ELR (cell line): ENCODE results near the gene PLEKHG3.

ENCODE experiments used
- DNase-seq: peaks from one replicate; pipeline ENCODE4 v3.0.0-alpha.2; 2015; ENCODE audit warnings: low read depth

The PLEKHG3 gene

DNA sequence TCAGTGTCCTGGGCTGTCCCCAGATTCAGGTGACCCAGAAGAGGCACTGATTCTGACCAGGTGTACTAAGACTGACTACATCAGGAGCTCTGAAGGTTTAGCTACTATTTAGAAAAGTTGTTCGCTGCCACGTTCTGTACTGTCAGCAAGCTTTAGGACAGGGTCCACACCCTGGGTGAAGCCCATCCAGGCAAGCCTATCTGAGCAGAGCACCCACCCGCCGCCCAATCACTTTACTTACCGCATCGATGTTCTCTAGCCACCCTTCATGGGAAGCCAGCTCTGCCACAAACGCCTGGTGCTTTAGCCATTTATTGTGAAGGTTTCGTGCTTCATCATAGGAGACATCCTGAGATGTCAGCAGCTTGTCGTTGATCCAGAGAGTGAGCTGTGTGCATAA lies 79.8 kb downstream of the PLEKHG3 start:
- DNase-seq: no peak

- DNase-seq: no peak
These were observed 82.3 kb downstream of the PLEKHG3 start for GRCh38 chr14:64786296-64787149.

DNA sequence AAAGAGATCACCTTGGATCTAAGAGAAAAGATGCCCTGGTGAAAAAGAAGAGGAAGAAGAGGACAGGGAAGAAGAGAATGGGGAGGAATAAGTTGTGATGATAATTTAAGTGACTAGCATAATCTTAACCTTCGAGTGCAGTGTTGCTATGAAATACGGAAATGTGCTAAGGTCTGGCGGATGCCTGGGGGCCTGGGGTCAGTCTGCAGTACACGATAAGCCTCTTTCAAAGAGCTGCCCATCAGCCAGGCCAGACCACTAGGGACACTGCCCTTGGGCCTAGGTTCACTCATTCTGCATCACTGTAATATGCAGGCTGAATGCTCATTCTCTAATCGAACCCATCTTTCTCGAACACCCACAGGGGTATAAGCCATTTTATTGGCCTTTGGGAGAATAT lies 83.4 kb downstream of the PLEKHG3 start:
- no peak for DNase-seq

- DNase-seq: peak; percentile 92
These were observed 84.5 kb downstream of the PLEKHG3 start for GRCh38 chr14:64788706-64789105.

DNA sequence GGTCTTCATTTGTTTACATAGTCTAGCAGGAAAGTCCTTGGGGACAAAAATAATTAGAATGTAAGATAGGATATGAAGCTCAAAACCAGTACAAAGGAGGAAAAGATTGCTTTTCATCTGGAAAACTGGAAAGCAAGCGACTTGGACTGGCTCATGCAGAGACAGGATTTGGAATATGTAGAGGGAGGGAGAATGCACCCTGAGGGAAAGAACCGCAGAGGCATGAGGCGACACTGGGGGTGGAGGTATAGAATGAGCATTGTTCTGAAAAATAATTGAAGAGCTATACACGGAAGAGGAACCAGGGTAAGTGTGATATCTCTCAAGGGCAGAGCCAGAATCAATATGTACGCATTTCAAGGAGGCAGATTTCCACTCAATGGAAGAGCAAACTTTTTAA lies 85.5 kb downstream of the PLEKHG3 start:
- DNase-seq: no peak

- no peak for DNase-seq
These were observed 86.3 kb downstream of the PLEKHG3 start for GRCh38 chr14:64790478-64790877.

DNA sequence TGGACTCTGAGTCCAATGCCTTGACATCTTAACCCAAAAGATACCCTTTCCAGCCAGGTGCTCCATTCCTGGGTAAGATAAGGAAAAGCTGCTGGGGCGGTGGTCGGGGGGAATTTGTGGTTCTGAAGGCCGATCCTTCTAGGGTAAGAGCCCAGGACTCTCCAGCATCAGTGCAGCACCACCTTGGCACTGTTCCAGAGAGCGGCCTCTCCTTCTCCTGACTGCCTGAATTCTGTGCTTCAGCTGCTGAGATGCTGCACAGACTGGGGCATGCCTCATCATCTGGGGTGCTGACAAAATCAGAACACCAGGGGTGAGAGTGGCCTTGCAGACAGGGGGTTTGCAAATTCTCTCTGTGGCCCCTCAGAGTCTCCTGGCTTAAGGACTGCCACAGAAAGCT lies 88.0 kb downstream of the PLEKHG3 start:
- no peak for DNase-seq

DNA sequence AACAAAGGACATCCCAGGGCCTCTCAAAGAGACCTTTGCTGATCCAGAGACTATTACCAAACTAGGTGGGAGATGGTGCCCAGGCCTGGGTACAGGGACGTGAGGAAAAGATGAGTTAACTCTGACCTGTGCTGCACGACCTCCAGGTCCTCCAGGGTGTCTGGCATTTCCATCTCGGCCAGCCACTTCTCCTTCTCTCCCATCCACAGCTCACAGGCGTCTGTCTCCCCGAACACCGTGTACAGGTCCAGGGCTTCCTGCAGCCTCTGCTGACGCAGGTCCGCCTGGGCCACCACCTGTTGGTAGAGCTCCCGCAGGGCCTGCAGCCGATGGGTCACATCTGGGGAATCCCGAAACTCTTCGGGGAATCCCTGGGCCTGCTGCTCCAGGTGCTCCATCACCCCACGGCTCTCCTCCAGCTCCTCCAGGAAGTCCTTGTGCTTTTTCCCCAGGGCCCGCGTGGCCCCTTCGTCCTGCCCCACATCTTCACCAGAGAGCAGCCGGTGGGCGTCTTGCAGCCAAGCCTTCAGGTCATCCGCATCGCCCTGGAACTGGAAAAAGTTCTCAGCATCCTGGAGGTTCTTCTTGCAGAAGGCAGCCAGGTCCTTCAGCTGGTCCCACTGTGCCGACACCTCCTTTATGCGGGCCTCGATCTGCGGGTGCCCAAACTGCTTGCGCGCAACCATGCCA lies 88.8 kb downstream of the PLEKHG3 start:
- no peak for DNase-seq

- no peak for DNase-seq
These were observed 91.0 kb downstream of the PLEKHG3 start for GRCh38 chr14:64795211-64795610.

DNA sequence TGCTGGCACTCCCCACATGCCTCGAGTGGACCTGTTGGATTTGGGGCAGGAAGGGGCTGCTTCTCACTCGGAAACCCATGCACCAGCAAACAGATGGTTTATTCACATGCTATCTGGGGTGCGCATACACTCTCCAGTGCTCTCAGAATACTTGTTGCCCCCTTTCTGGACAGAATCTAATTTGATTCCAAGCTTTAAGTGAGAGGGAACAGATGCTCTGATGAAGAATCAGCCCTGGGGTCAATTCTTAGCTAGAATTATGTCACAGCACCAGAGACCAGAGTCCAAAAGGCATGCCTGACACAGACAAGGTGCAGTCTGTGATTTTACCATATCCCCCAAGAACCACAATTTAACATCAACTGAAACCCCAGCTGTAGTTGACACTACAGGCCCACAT lies 91.7 kb downstream of the PLEKHG3 start:
- no peak for DNase-seq

GRCh38 chr14:64796369-64796768 lies 92.1 kb downstream of the PLEKHG3 start:
- DNase-seq: no peak

DNA sequence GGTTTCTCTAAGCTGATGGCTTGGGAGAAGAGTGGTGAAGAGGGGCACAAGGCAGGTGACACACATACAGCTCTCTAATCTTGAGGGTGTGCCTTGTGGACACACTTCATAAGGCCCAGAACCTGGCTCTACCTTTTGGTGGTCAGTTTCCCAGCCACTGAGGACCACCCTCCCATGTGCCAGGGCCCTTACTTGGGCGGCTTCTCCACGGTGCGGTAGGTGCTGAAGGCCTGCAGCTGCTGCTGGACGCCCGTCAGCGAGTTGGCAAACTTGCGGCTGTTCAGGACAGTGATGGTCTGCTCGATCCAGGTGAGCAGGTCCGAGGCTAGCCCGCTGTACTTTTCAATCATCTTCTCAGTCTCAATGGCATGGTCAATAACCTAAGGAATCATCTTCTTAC lies 95.3 kb downstream of the PLEKHG3 start:
- no peak for DNase-seq
